ENCODE results near the gene CYP46A1.
"Not testable (repeated sequence)": the region's sequence is repeated elsewhere in the genome, so short reads cannot be mapped to it uniquely, and the experiment has no call there.

The CYP46A1 gene

DNA sequence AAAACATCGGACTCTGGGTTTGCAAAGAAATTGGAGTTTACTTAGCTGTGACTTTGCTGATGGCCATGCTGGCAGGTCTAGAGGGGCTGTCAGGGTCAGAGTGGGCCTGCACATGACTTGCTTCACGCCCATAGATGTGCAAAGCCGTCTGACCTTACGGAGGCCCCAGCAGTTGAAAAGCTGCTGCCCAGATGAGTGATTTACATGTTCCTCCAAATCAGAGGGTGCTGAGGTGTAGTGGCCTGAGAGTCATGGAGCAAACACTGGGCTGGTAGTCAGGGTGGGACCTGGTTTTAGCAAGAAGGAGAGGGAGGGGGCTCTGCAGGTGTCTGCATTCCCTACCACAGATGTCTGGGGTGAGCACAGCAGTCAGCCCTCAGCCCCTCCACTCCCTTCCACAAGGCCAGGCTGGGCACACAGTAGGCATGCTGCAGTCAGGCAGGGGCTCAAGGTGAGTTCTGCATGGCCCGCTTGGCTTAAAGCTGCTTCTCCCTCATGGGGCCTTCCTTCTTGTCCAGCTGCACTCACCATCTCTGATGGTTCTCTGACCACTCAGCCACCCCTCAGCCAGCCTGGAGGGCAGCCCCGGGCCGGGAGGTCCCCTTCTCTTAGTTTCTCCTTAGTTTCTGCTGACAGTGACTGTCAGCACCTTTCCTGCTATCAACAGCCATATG is 74.9 kb downstream of the CYP46A1 start:
- no peak for DNase-seq (ENCODE audit: low read depth in 1 of 2, low spot score in 1 of 2)
- Histone ChIP-seq H3K27ac (replicated peaks) (no peak overlapping the region), H3K4me3 (replicated peaks; ENCODE audit: insufficient read depth, low read length) (no peak overlapping the region), H3K27me3 (ENCODE audit: insufficient read depth, poor library complexity, severe bottlenecking) (no peaks in the 10 kb centered on the region)
- TF ChIP-seq, protein P1, sequence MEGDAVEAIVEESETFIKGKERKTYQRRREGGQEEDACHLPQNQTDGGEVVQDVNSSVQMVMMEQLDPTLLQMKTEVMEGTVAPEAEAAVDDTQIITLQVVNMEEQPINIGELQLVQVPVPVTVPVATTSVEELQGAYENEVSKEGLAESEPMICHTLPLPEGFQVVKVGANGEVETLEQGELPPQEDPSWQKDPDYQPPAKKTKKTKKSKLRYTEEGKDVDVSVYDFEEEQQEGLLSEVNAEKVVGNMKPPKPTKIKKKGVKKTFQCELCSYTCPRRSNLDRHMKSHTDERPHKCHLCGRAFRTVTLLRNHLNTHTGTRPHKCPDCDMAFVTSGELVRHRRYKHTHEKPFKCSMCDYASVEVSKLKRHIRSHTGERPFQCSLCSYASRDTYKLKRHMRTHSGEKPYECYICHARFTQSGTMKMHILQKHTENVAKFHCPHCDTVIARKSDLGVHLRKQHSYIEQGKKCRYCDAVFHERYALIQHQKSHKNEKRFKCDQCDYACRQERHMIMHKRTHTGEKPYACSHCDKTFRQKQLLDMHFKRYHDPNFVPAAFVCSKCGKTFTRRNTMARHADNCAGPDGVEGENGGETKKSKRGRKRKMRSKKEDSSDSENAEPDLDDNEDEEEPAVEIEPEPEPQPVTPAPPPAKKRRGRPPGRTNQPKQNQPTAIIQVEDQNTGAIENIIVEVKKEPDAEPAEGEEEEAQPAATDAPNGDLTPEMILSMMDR (IDR thresholded peaks at IDR 0.05; ENCODE audit: insufficient read depth, low read length): no peak
- TF ChIP-seq POLR2AphosphoS5 (IDR thresholded peaks at IDR 0.05; ENCODE audit: low read depth): no peak
- TF ChIP-seq SPI1 (IDR thresholded peaks at IDR 0.05; ENCODE audit: borderline replicate concordance, low read depth): no peak
- TF ChIP-seq, protein P2, sequence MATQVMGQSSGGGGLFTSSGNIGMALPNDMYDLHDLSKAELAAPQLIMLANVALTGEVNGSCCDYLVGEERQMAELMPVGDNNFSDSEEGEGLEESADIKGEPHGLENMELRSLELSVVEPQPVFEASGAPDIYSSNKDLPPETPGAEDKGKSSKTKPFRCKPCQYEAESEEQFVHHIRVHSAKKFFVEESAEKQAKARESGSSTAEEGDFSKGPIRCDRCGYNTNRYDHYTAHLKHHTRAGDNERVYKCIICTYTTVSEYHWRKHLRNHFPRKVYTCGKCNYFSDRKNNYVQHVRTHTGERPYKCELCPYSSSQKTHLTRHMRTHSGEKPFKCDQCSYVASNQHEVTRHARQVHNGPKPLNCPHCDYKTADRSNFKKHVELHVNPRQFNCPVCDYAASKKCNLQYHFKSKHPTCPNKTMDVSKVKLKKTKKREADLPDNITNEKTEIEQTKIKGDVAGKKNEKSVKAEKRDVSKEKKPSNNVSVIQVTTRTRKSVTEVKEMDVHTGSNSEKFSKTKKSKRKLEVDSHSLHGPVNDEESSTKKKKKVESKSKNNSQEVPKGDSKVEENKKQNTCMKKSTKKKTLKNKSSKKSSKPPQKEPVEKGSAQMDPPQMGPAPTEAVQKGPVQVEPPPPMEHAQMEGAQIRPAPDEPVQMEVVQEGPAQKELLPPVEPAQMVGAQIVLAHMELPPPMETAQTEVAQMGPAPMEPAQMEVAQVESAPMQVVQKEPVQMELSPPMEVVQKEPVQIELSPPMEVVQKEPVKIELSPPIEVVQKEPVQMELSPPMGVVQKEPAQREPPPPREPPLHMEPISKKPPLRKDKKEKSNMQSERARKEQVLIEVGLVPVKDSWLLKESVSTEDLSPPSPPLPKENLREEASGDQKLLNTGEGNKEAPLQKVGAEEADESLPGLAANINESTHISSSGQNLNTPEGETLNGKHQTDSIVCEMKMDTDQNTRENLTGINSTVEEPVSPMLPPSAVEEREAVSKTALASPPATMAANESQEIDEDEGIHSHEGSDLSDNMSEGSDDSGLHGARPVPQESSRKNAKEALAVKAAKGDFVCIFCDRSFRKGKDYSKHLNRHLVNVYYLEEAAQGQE (IDR thresholded peaks at IDR 0.05; ENCODE audit: insufficient replicate concordance, low read depth): no peak
- no peak for TF ChIP-seq GABPA (IDR thresholded peaks at IDR 0.05; ENCODE audit: low read depth)

DNA sequence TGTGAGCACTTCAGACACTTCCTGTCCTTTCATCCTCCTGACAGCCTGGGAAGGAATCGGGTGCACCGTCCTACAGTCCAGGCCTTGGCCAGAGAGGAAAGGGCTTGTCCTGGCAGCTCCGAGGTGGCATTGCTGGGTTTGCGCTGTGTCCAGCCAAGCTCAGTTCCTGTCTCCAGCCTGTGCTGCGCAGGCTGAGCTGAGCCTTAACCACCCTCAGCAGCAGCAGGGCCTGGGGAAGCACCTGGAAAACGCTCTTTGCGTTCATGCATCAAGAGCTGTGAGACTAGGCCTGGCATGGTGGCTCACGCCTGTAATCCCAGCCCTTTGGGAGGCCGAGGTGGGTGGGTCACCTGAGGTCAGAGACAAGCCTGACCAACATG is 75.4 kb downstream of the CYP46A1 start:
- no peak overlapping the region for H3K27ac ChIP-seq (replicated peaks)
- no peaks in the 10 kb centered on the region for H3K27me3 ChIP-seq (ENCODE audit: insufficient read depth, poor library complexity, severe bottlenecking)
- TF ChIP-seq POLR2AphosphoS5 (IDR thresholded peaks at IDR 0.05; ENCODE audit: low read depth) (no peak), SPI1 (IDR thresholded peaks at IDR 0.05; ENCODE audit: borderline replicate concordance, low read depth) (no peak), GABPA (IDR thresholded peaks at IDR 0.05; ENCODE audit: low read depth) (no peak)
- TF ChIP-seq, protein P1 (IDR thresholded peaks at IDR 0.05; ENCODE audit: insufficient read depth, low read length): no peak
- TF ChIP-seq, protein P2 (IDR thresholded peaks at IDR 0.05; ENCODE audit: insufficient replicate concordance, low read depth): no peak
- H3K4me3 ChIP-seq (replicated peaks; ENCODE audit: insufficient read depth, low read length): no peak overlapping the region
- no peak for DNase-seq (ENCODE audit: low read depth in 1 of 2, low spot score in 1 of 2)

DNA sequence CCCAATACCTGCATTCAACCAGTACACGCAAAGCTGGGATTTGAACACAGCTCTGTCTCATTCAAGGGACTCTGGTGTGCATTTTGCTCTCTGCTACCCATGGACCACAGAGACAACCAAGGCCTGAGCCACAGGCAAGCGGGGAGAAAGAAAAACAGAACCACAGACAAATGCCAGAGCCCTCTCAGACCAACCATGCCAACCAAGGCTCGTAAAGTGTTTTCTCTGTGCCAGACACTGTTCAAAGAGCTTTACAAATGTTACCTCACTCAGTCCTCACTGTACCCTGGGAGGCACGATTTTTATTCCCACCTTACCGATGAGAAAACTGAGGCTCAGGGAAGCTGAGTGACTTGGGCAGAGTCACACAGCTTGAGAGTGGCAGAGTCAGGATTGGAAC is 76.7 kb downstream of the CYP46A1 start:
- DNase-seq (ENCODE audit: low read depth in 1 of 2, low spot score in 1 of 2): no peak
- H3K4me3 ChIP-seq (replicated peaks; ENCODE audit: insufficient read depth, low read length): no peak overlapping the region
- H3K27me3 ChIP-seq (ENCODE audit: insufficient read depth, poor library complexity, severe bottlenecking): no peaks in the 10 kb centered on the region
- no peak overlapping the region for H3K27ac ChIP-seq (replicated peaks)
- no peak for TF ChIP-seq GABPA (IDR thresholded peaks at IDR 0.05; ENCODE audit: low read depth)
- no peak for TF ChIP-seq SPI1 (IDR thresholded peaks at IDR 0.05; ENCODE audit: borderline replicate concordance, low read depth)
- TF ChIP-seq, protein P2 (IDR thresholded peaks at IDR 0.05; ENCODE audit: insufficient replicate concordance, low read depth): no peak
- TF ChIP-seq POLR2AphosphoS5 (IDR thresholded peaks at IDR 0.05; ENCODE audit: low read depth): no peak
- TF ChIP-seq, protein P1 (IDR thresholded peaks at IDR 0.05; ENCODE audit: insufficient read depth, low read length): no peak

DNA sequence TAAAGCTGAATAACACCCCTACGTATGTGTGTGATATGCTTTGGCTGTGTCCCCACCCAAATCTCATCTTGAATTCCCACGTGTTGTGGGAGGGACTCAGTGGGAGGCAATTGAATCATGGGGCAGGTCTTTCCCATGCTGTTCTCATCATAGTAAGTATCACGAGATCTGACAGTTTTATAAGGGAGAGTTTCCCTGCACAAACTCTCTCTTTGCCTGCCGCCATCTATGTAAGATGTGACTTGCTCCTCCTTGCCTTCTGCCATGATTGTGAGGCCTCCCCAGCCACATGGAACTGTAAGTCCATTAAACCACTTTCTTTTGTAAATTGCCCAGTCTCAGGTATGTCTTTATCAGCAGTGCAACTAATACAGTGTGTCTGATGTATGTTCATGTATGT is 78.8 kb downstream of the CYP46A1 start:
- H3K27me3 ChIP-seq (ENCODE audit: insufficient read depth, poor library complexity, severe bottlenecking); DNase-seq (ENCODE audit: low read depth in 1 of 2, low spot score in 1 of 2); H3K27ac ChIP-seq (replicated peaks): not testable (repeated sequence)

More for the DNA sequence above, 78.8 kb downstream of the CYP46A1 start:
- not testable (repeated sequence) for H3K4me3 ChIP-seq (replicated peaks; ENCODE audit: insufficient read depth, low read length)
